GM19467 (cell line): ENCODE data around the gene ABRACL.

Experiments used
- ATAC-seq: cut with Tn5 transposase; IDR thresholded peaks from one replicate; pipeline ENCODE4 v1.9.1; 2021; ENCODE audit warnings: mild to moderate bottlenecking, moderate library complexity; ENCODE audit not compliant: unreplicated experiment

Gene ABRACL

DNA sequence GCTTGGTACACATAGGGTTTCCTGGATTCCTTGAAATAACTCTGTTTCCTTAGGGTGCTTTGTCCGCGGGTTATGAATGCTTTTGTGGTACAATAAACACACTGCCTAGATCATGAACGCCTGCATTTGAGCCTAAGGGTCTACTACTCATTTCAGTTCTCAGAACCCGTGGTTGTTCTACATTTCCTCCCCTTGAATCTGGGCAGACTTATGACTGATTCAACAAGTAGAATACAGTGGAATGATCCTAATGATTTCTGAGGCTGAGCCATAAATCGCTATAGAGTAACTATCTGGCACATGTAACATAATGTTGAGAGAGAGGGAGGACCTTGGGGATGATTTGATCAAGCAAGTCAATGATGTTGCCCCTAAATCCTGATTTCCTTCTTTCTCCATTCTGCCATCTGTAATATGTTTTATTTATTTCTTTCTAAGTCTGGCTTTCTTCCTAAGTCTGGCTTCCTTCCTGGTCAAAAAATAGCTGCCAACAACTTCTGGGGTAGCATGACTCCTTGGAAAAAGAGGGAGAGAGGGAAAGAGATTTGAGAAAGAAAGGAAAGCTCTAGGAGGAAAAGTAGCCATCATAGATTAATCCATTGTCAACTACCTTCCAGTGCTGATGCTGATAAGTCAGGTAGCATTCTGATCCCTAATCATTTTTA, 23.0 kb downstream of the ABRACL start:
- ATAC-seq, result no peak

DNA sequence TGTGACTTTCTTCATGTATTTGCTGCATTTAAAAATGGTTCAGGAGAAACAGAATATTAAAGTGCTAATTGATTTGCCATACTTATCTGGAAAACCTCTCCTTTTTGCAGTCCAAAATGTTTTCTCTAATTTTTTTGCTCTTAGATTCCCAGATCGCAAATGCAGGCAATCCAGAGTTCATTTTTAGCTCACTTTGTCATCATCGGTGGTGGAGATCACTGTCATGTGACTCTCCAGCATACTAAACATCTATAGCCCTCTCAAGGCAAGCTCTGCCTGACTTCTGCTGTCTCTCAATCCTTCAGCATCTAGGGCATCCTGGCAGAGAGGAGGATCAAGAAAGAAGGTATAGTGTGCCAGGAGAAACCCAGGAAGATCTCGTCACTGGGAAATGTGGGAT, 24.8 kb downstream of the ABRACL start:
- ATAC-seq, result no peak

DNA sequence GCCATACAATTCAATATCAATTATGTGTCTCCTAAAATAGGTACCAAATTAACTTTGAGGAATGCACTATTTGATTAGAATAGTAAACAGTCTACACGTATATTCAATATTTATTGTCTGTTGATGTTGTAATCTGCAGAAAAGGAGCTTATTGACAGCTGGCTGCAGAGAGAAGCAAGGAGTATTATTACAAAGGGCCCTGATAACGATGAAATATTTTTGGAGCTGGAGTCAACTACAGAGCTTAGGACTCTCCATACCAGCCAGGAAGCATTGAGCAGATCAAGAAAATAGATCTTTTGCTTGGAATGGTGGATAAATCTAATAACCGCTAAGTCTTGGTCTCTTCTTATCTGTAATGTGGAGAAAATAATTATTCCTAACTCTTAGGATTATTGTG, 25.5 kb downstream of the ABRACL start:
- no peak for ATAC-seq

DNA sequence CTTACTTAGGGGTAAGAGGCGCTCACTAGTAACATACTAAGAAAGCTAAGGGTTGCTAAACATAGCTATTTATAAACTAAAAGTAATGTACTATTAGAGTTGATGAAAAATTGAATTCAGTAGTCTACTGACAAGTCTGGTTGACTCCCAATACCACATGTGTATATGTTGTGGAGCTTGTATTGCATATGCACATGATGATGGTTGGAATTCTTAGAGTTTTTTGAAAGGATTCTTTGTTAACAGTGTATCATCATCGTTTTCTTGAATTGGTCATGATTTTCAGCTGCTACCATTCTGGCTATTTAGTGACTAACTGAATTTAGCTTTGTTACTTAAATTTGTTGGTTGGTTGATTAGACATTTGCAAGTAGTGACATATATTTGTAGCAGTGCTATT, 27.2 kb downstream of the ABRACL start:
- no peak for ATAC-seq

DNA sequence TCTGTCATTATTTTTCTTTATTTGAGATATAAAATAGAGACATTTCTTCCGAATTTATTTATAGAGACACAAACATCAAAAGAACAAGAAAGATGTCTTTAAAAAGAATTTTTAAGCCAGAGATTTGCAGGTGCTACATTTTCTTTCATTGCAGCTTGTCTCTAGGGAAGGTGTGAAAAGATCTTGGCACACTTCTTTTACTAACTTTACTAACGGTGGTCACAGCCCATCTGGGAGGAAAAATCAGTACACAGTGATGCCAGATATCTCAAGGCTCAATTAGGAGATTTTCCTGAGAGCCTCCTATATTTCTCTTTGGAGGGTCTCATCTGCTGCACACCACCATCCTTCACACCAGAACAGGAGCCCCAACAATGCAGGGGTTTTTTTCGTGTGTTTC, 29.5 kb downstream of the ABRACL start:
- ATAC-seq, result no peak

DNA sequence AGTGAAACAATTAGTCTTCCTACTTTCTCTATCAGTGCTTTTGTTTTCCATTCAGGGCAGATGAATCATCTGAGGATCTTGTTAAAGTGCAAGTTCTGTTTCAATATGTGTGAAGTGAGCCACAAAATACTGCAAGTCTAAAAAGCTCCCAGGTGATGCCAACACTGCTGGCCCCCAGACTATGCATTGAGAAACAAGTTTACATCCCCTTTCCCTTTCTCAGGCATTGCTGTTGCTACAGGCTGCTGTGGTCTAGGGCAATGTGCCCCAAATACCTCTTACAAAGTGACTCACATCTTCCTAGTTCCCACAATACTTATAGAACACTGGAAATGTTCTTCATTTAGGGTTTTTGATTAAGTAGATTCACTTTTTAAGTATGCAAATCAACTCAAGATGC, 31.8 kb downstream of the ABRACL start:
- ATAC-seq, result no peak

DNA sequence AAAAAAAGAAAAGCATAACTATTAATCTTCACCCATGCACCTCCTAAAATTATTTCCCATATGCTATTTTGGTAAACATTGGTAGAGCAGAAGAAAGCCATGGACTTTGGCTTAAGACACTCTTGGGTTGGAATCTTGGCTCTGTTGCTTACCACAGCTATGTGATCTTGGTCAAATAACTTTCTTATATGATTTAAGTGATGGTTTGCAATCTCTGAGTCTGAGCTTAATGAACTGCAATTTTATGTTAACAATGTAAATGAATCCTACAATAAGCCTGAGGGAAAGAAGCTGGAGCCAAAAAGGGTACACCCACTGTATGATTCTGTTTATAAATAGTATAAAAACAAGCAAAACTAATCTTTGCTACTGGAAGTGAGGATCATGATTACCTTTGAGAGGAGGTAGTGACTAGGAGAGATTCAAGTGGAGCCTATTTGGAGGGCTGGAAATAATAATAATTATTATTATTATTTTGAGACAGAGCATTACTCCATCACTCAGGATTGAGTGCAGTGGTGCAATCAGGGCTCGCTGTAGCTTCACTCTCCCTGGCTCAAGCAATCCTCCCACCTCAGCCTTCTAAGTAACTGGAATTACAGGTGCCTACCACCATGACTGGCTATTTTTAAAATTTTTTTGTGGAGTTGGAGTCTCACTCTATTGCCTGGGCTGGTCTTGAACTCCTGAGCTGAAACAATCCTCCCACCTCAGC, 34.5 kb downstream of the ABRACL start:
- ATAC-seq, result no peak

DNA sequence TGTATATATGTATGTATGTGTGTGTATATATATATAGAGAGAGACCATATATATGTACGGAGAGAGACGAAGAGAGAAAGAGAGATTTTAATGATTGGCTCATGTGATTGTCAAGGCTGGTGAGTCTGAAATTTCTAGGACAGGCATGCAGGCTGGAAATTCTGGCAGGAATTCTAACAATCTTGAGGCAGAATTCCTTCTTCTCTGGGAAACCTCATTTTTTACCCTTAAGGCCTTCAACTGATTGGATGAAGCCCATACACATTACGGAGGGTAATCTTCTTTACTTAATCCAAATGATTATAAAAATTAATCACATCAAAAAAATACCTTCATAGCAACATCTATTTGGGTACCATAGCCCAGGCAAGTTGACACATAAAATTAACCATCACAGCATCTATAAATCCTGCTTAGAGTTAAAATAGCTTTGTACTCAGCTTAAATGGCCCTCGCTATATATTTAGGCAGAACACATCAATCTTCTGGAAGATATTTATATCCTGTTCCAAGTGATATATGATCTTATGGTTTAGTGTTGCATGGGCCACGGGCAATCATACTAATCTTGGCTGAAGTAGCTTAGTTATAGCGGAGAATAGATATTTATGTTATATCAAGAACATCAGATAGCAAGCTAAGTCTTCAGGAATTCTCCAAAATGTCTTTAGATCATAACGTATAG, 36.6 kb downstream of the ABRACL start:
- no peak for ATAC-seq

DNA sequence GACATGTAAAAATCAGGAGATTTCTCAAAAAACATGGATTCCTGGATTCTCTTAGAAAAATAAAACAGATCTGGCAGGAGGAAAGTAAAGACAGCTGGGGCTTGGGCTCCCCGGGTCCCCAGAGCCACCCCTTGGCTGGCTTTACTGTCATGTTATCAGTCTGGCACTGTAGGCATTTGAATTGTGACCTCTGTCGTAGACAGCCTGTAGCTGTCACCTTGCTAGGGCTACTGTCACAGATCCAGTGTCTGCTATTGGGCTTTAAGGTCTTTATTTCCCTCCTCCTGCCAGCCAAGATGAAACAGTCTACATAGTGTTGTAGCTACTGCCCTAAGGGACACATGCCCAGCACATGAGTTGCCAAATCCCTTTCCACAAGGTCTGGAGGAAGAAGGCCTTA, 37.5 kb downstream of the ABRACL start:
- no peak for ATAC-seq

DNA sequence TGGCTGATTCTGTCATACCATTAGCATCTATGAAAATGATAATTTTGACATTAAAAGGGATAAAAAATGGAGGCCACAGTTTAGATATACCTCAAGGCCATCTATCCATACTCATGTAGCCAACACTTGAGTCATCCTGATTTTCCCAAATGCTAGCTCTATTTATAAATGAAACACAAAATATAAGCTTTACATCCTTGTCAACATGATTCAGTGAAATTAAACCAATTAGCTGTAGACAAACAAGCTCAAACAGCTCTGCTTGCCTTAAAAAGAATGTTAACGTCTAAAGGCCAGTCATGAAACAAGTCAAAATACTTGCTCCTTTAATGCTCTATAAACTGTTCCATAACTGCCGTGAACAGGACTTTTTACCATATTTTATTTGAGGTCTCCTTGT, 40.3 kb downstream of the ABRACL start:
- no peak for ATAC-seq

DNA sequence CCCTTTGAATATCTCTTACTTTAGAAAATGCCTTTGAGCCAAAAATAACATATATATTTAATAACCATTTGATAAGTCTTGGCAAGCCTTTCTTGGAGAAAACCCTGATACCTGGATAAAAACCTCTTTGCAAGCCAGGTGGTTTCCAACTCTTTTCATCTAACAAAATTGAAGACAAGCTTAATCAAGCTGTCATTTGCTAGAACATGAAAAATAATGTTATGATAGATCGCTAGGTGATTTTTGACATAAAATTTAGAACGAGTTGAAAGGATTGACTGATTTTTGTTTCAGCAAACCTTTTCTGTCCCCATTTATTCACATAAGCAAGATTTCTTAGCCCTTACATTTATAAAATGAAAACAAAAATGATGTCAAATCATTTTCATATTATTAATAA, 44.6 kb downstream of the ABRACL start:
- ATAC-seq, result no peak

DNA sequence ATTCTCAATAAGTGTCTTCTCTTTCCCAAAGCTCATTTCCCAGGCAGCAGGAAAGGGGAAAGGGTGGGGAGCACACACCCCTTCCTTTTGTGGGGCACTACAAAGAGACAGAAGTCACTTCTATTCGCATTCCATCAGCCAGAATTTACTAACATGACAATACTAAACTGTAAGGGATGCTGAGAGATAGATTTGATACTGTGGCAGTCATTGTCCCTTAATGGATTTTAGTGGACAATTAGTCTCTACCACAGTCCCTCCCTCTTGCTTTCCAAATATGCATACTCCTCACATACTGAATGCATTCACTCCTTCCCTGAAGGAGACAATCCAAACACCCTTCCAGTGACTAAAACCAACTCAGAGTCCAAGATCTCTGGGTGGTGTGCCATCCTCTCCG, 50.5 kb downstream of the ABRACL start:
- no peak for ATAC-seq

DNA sequence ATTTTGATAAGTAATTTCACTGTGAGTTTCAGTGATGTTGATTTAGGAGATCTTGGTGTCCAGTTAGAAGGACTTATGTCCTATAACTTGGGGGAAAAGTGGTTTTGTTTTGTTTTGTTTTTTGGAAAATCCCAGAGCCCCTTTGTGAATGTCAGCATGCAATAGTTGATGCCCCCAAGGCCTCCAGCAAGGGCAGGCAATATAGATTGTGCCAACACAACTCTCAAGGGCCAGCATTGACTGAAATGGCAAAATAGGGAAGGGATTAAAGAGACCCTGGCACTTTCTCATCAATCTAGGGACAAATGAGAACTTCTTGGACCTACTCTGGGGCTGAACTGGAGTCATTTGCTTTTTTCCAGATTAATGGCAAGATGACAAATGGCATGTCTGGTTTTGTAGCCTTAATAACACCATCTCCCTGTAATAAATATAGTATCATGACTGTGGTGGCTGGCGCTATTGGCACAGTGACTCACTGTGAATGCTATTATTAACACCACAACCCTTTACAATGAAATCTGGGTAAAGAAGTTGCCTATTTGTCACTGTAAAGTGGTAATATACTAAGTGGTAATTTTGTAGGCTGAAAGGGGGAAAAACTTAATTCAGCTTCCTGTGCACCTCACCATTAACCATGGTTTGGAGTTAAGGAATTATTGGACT, 51.8 kb downstream of the ABRACL start:
- no peak for ATAC-seq

DNA sequence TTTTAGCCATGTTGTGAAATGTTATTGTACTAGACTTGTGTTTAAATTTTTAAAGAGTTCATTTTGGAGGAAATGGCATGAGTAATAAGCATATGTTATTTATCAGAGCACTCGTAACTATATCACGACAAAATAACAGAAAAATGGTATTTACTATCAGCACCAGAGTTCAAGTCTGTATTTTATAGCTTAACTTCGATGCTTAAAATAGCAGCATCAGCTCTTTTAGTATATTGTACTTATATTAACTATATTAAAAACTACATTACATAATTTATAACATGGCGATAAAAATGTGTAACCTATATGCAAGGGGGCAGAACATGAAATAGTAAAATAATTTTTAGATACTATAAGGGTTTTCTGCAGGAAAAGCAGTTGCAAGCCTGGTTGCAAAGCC, 52.9 kb downstream of the ABRACL start:
- ATAC-seq, result no peak

DNA sequence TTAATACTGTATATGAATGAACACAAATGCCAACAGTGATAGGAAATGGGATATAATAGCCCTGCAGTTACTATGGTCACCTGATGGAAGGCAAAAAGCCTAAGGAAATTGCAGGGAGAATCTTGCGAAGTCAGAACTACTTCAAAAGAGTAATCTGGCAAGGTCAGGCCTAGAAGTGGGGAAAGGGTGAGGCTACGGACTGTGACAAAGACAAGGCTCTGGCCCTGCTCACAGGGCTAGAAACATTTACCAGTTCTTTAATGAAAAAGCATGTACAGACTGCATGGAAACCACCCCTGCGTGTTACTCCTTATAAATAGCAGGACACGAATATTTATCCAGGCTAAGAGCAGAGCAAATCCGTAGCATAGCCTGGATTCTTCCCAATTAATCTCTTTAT, 53.8 kb downstream of the ABRACL start:
- ATAC-seq, result no peak

DNA sequence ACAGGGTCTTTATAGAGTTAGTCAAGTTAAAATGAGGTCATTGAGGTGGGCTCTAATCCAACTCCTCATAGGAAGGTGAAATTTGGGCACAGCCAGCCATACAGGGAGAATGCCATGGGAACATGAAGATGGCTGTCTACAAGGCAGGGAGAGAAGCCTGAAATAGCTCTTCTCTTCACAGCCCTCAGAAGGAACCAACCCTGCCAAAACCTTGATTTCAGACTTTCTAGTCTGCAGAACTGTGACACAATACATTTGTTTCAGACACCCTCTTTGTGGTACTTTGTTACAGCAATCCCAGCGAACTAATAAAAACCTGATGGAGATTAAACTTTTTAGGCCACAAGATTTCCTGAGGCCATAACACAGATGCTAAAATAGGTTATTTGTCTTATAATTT, 63.3 kb downstream of the ABRACL start:
- ATAC-seq, result no peak
